Left hindlimb (tissue), 1 donor: ENCODE measurements around the gene PMS2.
"Not testable (repeated sequence)": the region's sequence is repeated elsewhere in the genome, so short reads cannot be mapped to it uniquely, and the experiment has no call there.

Experiments
- DNase-seq: peaks from one replicate; pipeline ENCODE4 v3.0.0-alpha.2; 2018

The PMS2 gene

GRCh38 chr7:6015917-6016652, 7.2 kb upstream of the PMS2 start:
- peak; percentile 84 for DNase-seq

GRCh38 chr7:6012355-6013104, 3.7 kb upstream of the PMS2 start:
- DNase-seq: no peak

- DNase-seq: no peak
These were observed 2.7 kb upstream of the PMS2 start for GRCh38 chr7:6011541-6011940.

- DNase-seq: not testable (repeated sequence)
These were observed 1.5 kb upstream of the PMS2 start for GRCh38 chr7:6010370-6010769.

- not testable (repeated sequence) for DNase-seq
These were observed 836 bp downstream of the PMS2 start for GRCh38 chr7:6007835-6008590.

GRCh38 chr7:6007386-6007785, 1.5 kb downstream of the PMS2 start:
- DNase-seq: no peak

GRCh38 chr7:5997210-5997808, 11.5 kb downstream of the PMS2 start:
- peak; percentile 40 for DNase-seq

- DNase-seq: not testable (repeated sequence)
These were observed 21.8 kb downstream of the PMS2 start for GRCh38 chr7:5987061-5987460.

- not testable (repeated sequence) for DNase-seq
These were observed 29.1 kb downstream of the PMS2 start for GRCh38 chr7:5979680-5980314.

GRCh38 chr7:5973580-5973979, 35.3 kb downstream of the PMS2 start:
- DNase-seq: not testable (repeated sequence)

GRCh38 chr7:5970347-5970911, 38.4 kb downstream of the PMS2 start, which contains the start of gene RSPH10B:
Gene RSPH10B, minus strand, starts transcription at chr7:5970689. Its CDS starts 3,573 bp downstream, at chr7:5967116.
- DNase-seq: not testable (repeated sequence)

GRCh38 chr7:5963810-5964209, 45.0 kb downstream of the PMS2 start:
- DNase-seq: not testable (repeated sequence)

- not testable (repeated sequence) for DNase-seq
These were observed 45.6 kb downstream of the PMS2 start for GRCh38 chr7:5963205-5963604.

GRCh38 chr7:5934945-5935450, 73.9 kb downstream of the PMS2 start:
- not testable (repeated sequence) for DNase-seq

GRCh38 chr7:5931905-5932644, 76.8 kb downstream of the PMS2 start:
- DNase-seq: not testable (repeated sequence)

GRCh38 chr7:5931250-5931649, 77.6 kb downstream of the PMS2 start:
- not testable (repeated sequence) for DNase-seq

- DNase-seq: not testable (repeated sequence)
These were observed 78.6 kb downstream of the PMS2 start for GRCh38 chr7:5930290-5930689.

- not testable (repeated sequence) for DNase-seq
These were observed 82.5 kb downstream of the PMS2 start for GRCh38 chr7:5926263-5926870.

GRCh38 chr7:5924630-5925029, 84.2 kb downstream of the PMS2 start:
- DNase-seq: not testable (repeated sequence)

- DNase-seq: not testable (repeated sequence)
These were observed 84.7 kb downstream of the PMS2 start for GRCh38 chr7:5924180-5924579.
